Measurements from ENCODE around the gene IL6. TPM values are rescaled to one million over a fixed set of nuclear protein-coding genes. Genes with fewer than 3 reads are reported as not detected.

IL6 gene
- polyA plus RNA-seq, 1 experiment, result 12.7 TPM

DNA sequence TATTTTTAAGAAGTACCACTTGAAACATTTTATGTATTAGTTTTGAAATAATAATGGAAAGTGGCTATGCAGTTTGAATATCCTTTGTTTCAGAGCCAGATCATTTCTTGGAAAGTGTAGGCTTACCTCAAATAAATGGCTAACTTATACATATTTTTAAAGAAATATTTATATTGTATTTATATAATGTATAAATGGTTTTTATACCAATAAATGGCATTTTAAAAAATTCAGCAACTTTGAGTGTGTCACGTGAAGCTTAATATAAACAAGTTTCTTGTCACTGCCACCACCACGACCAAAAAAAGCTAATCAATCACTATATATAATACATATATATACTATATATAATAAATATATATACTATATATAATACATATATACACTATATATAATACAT, 4.8 kb downstream of the IL6 start:
- H3K27ac ChIP-seq (ENCODE audit: low read depth, low read length), result no peak overlapping the region
- H3K27me3 ChIP-seq (ENCODE audit: control insufficient read depth, insufficient read depth, low read length), result no peaks in the 10 kb centered on the region
- H3K4me3 ChIP-seq (ENCODE audit: low read depth, low read length), result no peak overlapping the region
- H3K9me3 ChIP-seq (ENCODE audit: control insufficient read depth, insufficient read depth, low read length), result no peaks in the 10 kb centered on the region; the same call in 1 of the 2 replicates
- no peak for DNase-seq (ENCODE audit: low read depth, low spot score)
- CTCF ChIA-PET, result interaction anchor here (0.9 to 1.9 kb wide), 4 partner anchors 146 to 323 kb away, joined by 3 to 12 read pairs (median 4); no protein-coding TSS in a partner anchor
- TF ChIP-seq, protein P1, sequence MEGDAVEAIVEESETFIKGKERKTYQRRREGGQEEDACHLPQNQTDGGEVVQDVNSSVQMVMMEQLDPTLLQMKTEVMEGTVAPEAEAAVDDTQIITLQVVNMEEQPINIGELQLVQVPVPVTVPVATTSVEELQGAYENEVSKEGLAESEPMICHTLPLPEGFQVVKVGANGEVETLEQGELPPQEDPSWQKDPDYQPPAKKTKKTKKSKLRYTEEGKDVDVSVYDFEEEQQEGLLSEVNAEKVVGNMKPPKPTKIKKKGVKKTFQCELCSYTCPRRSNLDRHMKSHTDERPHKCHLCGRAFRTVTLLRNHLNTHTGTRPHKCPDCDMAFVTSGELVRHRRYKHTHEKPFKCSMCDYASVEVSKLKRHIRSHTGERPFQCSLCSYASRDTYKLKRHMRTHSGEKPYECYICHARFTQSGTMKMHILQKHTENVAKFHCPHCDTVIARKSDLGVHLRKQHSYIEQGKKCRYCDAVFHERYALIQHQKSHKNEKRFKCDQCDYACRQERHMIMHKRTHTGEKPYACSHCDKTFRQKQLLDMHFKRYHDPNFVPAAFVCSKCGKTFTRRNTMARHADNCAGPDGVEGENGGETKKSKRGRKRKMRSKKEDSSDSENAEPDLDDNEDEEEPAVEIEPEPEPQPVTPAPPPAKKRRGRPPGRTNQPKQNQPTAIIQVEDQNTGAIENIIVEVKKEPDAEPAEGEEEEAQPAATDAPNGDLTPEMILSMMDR (IDR thresholded peaks at IDR 0.05; ENCODE audit: low read depth, low read length), result no peak
- POLR2A ChIA-PET, result interaction anchor here (0.7 to 1.1 kb wide), 3 partner anchors 60 to 170 kb away, joined by 3 to 4 read pairs (median 4); no protein-coding TSS in a partner anchor

DNA sequence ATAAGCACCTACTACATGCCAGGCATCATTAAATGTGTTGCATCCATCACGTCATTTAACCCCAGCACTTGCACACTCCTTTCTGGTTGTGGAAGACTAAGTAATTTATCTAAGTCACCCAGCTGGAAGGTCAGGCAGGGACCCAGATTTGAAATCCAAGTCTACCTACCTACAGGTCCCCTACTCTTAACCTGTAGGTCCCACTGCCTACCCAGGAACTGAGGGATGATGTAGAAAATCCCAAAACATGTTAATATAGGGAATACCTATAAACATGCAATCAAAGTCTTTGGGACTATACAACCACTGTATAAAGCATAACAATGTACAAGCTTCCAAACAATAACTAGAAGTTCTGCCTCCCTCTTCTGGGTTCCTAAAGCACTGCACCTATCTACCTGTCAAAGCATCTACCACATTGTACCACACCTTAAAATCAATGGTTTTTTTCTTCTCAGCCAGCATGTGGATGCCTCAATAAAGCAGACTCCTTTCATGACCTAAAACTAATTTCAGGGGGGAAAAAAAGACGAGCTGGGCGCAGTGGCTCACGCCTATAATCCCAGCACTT, 5.6 kb downstream of the IL6 start:
- Histone ChIP-seq H3K4me3 (ENCODE audit: low read depth, low read length) (no peak overlapping the region), H3K27ac (ENCODE audit: low read depth, low read length) (no peak overlapping the region), H3K27me3 (ENCODE audit: control insufficient read depth, insufficient read depth, low read length) (no peaks in the 10 kb centered on the region), H3K9me3 (ENCODE audit: control insufficient read depth, insufficient read depth, low read length) (no peaks in the 10 kb centered on the region)
- TF ChIP-seq, protein P1 (IDR thresholded peaks at IDR 0.05; ENCODE audit: low read depth, low read length), result peak; percentile 50
- DNase-seq (ENCODE audit: low read depth, low spot score), result no peak
- ChIA-PET POLR2A (no interaction called here), CTCF (interaction anchor here (0.6 to 1.7 kb wide), 5 partner anchors 125 to 322 kb away, joined by 3 to 12 read pairs (median 3); no protein-coding TSS in a partner anchor)

DNA sequence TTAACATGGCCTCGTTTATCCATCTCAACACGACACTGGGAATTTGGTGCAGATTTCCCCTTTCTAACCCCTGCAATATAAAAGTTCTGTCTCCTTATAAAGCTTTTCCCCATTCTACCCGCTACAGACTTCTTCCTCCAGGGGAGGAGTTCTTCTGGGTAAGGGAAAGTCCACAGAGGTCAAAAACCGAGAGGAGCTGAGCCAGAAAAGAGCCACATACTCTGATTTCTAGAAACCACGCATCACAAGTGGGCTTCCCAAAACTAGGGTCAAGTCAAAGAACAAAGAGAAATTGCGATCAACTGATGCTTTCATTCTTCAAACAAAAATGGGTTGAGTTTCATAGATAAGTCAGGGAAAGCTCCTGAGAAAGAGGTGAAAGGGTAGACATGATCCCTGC, 6.8 kb downstream of the IL6 start:
- TF ChIP-seq, protein P1 (IDR thresholded peaks at IDR 0.05; ENCODE audit: low read depth, low read length), result no peak
- ChIA-PET POLR2A (no interaction called here), CTCF (interaction anchor here (1.1 kb wide), 1 partner anchor 322 kb away, joined by 3 read pairs; no protein-coding TSS in a partner anchor)
- Histone ChIP-seq H3K9me3 (ENCODE audit: control insufficient read depth, insufficient read depth, low read length) (no peaks in the 10 kb centered on the region), H3K27me3 (ENCODE audit: control insufficient read depth, insufficient read depth, low read length) (no peaks in the 10 kb centered on the region), H3K27ac (ENCODE audit: low read depth, low read length) (no peak overlapping the region), H3K4me3 (ENCODE audit: low read depth, low read length) (no peak overlapping the region)
- no peak for DNase-seq (ENCODE audit: low read depth, low spot score)

DNA sequence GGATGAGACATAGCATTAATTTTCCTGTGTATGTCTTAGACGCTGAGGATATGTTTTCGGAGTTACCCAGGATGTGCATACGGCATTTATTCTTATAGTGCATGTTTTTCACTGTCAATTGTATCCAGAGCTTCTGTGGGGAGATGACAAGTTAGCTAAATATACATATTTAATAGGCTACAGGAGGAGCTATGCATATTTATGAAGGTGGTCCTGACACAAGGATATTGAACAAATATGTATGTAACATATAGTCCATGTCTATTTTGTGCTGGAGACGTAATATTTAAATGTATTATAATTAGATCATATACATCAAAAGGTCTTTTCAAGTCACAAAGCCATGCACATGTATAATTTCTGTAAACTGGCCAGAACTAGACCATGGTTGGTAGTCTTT, 16.0 kb downstream of the IL6 start:
- no peak overlapping the region for H3K4me3 ChIP-seq (ENCODE audit: low read depth, low read length)
- DNase-seq (ENCODE audit: low read depth, low spot score), result no peak
- no peaks in the 10 kb centered on the region for H3K27me3 ChIP-seq (ENCODE audit: control insufficient read depth, insufficient read depth, low read length)
- H3K27ac ChIP-seq (ENCODE audit: low read depth, low read length), result no peak overlapping the region
- ChIA-PET CTCF (no interaction called here), POLR2A (no interaction called here)
- TF ChIP-seq, protein P1 (IDR thresholded peaks at IDR 0.05; ENCODE audit: low read depth, low read length), result no peak
- no peaks in the 10 kb centered on the region for H3K9me3 ChIP-seq (ENCODE audit: control insufficient read depth, insufficient read depth, low read length)

DNA sequence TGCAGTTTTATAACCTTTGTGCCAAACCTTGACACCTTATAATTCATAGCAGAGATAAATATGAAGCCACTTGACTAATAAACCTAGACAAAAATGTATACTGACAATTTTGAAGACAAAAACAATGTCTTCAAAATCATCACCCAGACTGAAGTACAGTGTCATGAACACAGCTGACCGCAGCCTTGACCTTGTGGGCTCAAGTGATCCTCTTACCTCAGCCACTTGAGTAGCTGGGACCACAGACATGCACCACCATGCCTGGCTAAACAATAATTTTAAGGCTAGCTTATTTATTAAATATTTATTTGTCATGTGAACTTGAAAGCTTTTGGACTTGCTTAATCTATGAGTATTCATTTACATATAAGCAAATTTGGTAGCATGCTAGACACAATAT, 24.3 kb downstream of the IL6 start:
- CTCF ChIA-PET, result interaction anchor here (0.9 to 1.1 kb wide), 2 partner anchors 25 to 304 kb away, joined by 3 to 4 read pairs; no protein-coding TSS in a partner anchor
- Histone ChIP-seq H3K27ac (ENCODE audit: low read depth, low read length) (no peak overlapping the region), H3K4me3 (ENCODE audit: low read depth, low read length) (no peak overlapping the region), H3K9me3 (ENCODE audit: control insufficient read depth, insufficient read depth, low read length) (no peaks in the 10 kb centered on the region), H3K27me3 (ENCODE audit: control insufficient read depth, insufficient read depth, low read length) (no peaks in the 10 kb centered on the region)
- POLR2A ChIA-PET, result no interaction called here
- no peak for DNase-seq (ENCODE audit: low read depth, low spot score)
- TF ChIP-seq, protein P1 (IDR thresholded peaks at IDR 0.05; ENCODE audit: low read depth, low read length), result no peak

All from AG04450 (cell line).